HPDE6-E6E7 (cell line): Measurements from ENCODE around the gene ASF1A.

Source experiments
- DNase-seq: peaks from one replicate; pipeline ENCODE4 v3.0.0; 2011; ENCODE audit warnings: missing footprints; ENCODE audit errors: extremely low spot score

ASF1A gene

GRCh38 chr6:118913161-118913560 lies 19.2 kb downstream of the ASF1A start:
- no peak for DNase-seq

GRCh38 chr6:118914598-118914997 lies 20.6 kb downstream of the ASF1A start:
- DNase-seq = no peak

GRCh38 chr6:118917546-118918328 lies 23.8 kb downstream of the ASF1A start:
- DNase-seq = no peak

GRCh38 chr6:118918329-118918725 lies 24.4 kb downstream of the ASF1A start:
- DNase-seq = no peak

- no peak for DNase-seq
Measured at GRCh38 chr6:118921084-118921483, 27.1 kb downstream of the ASF1A start.

- DNase-seq = no peak
Measured at GRCh38 chr6:118923035-118923434, 29.1 kb downstream of the ASF1A start.

GRCh38 chr6:118930680-118931079 lies 36.7 kb downstream of the ASF1A start:
- no peak for DNase-seq

- no peak for DNase-seq
Measured at GRCh38 chr6:118931436-118931835, 37.5 kb downstream of the ASF1A start.

- DNase-seq = no peak
Measured at GRCh38 chr6:118932421-118932820, 38.5 kb downstream of the ASF1A start.

- DNase-seq = no peak
Measured at GRCh38 chr6:118933855-118934460, 40.0 kb downstream of the ASF1A start.

GRCh38 chr6:118934461-118935330 lies 40.7 kb downstream of the ASF1A start, which contains the start of gene MCM9:
TSS of gene MCM9 (minus strand) at chr6:118935159. CDS start at chr6:118931723, 3,436 bp downstream.
- DNase-seq = peak; percentile 86

- no peak for DNase-seq
Measured at GRCh38 chr6:118935331-118935668, 41.3 kb downstream of the ASF1A start.

GRCh38 chr6:118935978-118936703 lies 42.2 kb downstream of the ASF1A start:
- no peak for DNase-seq

GRCh38 chr6:118939683-118940082 lies 45.7 kb downstream of the ASF1A start:
- no peak for DNase-seq

- DNase-seq = no peak
Measured at GRCh38 chr6:118940770-118941169, 46.8 kb downstream of the ASF1A start.

- DNase-seq = no peak
Measured at GRCh38 chr6:118945217-118945616, 51.3 kb downstream of the ASF1A start.

- no peak for DNase-seq
Measured at GRCh38 chr6:118952683-118953082, 58.7 kb downstream of the ASF1A start.

GRCh38 chr6:118953391-118953790 lies 59.4 kb downstream of the ASF1A start:
- no peak for DNase-seq
